Right kidney (tissue), 1 donor: ENCODE measurements around the gene RASA3.

Experiments used
- DNase-seq: peaks from one replicate; pipeline ENCODE4 v3.0.0-alpha.2; 2016

Gene RASA3

DNA sequence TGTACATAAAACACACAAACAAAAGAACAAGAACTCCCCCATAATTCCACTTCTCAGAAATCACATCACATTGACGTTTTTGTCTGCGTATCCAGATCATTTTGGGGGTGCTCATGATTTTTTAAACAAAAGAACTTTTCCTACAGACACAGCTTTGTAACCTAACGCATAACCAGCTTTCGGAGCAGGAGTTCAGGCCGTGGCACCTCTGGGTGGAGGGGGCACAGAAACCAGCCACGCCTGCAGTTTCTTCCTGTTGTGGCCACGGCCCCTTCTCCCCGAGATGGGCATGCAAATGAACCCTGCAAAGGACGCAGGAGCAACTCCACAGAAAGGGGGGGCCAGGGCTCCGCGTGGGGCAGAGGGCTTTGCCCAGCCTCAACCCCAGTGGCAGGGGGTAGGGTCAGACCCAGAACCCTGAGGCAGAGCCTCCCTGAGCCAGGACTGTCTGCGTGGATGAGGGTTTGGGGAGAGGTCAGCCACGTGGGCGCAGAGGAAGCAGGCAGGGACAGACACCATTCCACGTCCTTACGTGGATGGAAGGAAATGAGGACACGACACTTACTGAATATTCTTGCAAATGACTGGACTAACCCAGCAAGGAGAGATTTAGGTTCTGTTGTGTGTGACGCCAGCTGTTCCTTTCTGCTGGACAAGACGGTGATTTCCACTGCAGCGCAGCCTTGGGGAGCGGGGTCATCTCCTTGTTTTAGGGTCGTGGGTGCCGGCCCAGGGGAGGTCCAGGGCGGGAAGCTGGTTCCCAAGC, 64.4 kb downstream of the RASA3 start:
- DNase-seq: no peak

DNA sequence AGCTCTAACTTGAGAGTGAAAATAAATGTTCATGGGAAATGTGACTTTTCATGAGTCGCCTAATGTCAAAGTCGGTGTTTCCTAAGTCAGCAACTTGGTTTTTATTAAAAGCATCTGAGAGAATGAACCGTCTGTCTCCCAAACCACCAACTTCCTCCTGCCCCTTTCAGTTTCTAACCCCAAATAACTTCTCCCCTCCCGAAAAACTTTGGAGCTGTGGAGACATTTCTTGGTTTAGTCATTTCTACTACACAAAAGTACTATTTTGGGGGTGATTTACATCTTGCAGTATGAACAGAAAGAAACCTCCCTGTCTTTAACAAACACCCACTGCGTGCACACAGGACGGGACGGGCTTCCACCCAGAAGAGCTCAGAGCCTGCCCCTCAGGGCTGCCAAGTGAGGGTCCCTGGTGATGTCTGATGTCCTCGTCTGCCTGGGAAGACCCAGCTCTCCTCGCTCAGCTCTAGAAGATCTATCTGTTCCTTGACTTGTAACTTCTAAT, 65.0 kb downstream of the RASA3 start:
- no peak for DNase-seq

DNA sequence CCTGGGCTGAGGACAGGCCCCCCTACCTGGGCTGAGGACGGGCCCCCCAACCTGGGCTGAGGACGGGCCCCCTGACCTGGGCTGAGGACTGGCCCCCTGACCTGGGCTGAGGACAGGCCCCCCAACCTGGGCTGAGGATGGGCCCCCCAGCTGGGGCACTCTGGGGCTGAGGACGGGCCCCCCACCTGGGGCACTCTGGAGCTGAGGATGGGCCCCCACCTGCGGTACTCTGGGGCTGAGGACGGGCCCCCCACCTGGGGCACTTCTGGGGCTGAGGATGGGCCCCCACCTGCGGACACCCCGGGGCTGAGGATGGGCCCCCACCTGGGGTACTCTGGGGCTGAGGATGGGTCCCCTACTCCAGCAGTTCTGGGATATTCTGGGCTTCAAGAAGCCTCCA, 65.5 kb downstream of the RASA3 start:
- no peak for DNase-seq

DNA sequence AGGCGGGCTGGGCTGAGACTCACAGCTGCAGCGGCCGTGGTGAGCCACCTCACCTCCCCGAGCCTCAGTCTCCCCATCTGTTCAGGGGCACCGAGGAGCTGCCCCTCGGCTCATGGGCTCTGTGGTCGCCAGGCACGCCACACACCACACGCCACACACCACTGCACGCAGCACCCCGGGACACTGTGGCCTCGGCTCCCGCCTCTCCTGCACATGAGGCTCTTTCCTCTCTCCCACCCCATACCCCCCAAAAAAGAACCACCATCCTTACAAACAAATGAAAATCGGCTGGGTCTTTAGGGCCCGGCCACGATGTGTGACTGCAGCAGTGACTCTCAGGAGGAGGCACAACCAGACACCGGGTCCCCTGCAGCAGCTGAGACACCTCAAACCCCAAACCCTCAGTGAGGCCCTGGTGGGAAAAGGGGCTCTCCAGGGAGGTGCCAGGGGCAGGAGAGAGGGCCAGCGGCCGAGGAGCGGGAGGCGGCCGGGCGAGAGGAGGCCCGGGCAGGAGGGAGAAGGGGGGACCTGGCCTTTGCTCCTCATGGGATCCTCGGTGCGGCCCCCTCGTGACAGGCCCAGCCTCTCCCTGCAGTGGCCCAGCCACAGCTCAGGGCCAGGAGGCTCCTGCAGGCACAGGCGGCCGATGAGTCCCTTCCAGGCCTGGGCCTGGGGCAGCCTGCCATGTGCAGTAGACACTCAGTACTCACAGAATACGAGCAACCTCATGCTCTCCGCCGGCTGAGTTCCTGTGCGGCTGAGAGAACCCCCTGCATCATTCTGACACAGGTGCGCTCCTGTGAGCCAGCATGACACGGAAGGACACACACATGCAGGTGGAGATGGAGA, 66.3 kb downstream of the RASA3 start:
- no peak for DNase-seq

DNA sequence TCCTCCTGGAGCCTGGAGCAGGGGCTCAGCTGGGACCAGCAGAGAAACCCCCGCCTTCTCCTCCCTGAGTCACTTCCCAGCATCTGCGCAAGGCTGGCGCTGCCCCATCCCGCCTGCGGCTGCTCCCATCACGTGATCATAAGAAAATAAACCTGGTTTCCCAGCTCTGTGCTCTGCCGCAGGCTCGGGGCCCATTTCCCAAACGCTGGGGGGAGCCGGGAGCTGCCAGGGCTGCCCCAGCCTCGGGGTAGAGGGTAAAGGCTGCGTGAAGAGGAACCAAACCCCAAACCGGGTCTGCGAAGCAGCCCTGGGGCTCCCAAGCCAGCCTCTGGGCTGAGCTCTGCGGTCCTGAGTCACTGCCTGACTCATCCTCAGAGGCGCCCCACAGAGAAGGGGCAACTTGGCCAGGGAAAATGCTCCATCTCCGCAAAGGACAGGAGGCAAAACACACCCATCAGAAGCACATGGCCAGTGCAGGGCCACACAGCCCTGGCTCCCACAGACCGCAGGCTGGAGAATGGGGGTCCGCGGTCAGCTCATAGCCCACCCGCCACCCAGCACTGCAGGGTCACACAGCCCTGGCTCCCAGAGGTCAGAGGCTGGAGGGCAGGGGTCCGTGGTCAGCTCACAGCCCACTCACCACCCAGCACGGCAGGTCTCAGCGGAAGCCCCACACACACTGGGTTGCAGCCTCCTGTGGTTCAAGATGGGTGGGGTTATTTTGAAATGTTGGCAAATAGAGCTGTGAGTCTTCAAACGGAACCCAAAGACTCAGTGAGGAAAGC, 67.1 kb downstream of the RASA3 start:
- DNase-seq: peak; percentile 81

DNA sequence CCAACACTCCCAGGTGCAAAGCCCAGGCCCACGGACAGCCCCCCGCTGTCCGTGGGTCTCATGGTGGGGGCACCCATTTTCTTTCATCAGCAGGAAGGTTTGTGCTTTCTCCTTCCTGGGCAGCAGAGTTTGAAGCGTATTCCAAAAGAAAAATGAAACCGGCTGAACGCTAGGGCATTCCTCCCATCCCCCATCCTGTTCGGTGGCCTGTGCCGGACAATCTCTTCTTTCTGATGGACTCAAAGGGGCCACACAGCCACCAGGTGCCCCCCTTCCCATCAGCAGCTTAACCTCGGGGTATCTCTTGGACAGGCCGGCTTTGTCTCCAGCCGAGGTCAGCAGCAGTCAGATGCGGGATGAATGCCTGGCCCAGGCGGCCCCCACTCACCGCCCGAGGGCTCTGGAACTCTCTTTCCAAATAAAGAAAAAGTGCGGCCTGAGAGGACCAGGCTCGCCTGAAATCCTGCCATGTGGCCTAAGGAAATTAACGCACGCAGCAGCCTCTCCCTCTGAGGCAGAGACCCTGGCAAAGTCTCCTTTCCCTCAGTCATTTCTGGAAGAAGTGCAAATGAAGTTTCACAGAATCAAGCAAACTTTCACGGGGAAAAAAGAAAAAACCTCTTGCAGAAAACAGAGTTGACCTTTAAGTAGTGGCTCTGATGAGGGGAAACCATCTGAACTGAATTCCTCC, 67.8 kb downstream of the RASA3 start:
- peak; percentile 70 for DNase-seq

DNA sequence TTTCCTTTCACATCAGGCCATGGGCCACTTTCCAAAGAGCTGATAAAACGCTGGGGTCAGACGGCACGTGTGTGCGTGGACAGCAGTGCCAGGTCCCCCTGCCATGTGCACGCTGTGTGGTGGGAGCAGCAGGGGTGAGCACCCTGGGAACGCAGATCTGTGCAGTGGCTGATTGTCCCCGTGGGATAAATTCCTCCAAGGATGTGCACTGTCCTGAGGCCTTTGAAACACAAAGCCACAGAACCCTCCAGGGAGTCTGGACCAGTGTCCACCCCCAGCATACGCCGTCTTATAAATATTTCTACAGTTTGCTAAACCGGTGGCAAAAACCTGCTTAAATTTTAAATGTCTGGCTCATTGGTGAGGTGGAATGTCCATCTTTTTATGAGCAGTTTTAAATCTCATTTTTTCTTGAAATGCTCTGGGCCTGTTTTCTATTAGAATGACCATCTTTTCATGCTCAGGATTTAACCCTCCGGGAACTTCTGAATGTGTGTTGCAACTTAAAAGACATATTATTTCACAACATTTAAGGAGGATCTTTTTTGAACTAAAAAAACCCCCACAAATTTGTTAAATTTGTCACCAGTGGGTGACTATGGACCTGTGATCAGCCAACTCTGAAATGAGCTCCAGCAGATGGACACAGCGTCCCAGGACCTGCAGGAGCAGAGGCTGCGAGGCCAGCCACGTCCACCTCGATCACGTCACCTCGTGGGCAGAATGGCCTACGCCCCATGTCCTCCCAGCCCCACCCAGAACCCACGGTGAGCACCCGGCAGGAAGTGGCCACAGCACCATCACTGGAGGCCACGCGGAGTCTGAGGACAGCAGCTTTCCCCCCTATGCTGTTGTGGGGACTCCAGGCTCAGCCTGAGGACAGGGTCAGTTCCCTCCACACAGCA, 68.6 kb downstream of the RASA3 start:
- DNase-seq: peak; percentile 66

DNA sequence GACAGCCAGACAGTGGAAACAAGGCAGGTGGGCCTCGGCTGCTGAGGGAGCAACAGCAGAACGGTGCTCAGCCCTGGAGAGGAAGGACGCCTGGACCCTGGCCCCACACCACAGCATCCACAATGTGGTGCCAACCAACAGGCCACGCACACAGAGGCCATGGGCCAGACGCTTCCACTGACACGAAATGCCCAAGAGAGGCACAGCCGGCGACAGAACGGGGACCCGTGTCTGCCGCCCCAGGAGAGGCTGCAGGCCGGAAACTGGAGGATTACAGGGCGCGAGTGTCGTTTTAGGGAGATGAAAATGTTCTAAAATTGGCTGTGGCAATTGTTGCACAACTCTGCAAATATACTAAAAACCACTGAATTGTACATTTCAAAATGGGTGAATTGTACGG, 69.7 kb downstream of the RASA3 start:
- no peak for DNase-seq

DNA sequence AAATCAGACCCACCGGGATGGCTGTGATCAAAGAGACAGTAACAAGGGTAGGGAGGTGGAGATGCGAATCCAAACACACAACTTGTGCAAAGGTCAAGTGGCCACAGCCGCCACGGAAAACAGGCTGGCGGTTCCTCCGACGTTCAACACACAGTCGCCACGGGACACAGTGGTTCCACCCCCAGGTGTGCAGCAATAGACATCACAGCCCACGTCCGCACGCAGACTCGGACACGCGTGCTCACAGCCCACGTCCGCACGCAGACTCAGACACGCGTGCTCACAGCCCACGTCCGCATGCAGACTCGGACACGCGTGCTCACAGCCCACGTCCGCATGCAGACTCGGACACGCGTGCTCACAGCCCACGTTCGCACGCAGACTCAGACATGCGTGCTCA, 70.1 kb downstream of the RASA3 start:
- no peak for DNase-seq

DNA sequence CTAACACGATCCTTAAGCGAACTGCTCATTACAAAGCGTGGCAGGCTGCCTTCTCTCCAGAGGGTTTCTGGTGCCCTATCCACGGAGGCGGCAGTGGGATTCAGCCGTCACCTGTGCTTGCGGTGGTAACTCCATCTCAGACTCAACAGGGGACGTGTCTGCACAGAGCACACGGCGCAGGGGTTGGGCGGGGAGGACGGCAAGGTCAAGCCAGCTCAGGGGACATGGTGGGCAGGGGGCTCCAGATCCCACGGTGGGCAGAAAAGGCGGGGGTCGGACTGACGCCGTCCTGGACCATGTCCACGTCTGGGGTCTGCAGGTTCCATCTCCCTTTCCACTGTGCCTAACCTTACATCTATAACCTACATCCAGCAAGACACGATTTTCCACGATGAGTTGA, 70.7 kb downstream of the RASA3 start:
- DNase-seq: no peak

DNA sequence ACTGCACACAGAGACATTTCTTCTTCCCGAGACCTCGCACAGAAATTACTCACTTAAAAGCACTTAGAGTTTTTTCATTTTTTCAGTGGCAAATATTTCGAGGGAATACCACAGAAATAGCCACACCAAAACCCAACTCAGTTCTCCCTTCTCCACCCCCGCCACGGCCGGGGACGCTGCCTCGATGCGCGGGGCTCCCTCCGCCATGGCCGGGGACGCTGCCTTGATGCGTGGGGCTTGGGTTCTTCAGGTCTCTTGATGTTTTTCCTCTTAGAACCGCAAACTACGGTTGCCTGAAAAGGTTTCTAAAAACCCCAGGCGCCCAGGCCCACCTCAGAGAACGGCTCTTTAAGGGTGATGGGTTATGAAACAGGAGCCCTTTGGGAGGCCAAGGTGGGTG, 71.4 kb downstream of the RASA3 start:
- no peak for DNase-seq

DNA sequence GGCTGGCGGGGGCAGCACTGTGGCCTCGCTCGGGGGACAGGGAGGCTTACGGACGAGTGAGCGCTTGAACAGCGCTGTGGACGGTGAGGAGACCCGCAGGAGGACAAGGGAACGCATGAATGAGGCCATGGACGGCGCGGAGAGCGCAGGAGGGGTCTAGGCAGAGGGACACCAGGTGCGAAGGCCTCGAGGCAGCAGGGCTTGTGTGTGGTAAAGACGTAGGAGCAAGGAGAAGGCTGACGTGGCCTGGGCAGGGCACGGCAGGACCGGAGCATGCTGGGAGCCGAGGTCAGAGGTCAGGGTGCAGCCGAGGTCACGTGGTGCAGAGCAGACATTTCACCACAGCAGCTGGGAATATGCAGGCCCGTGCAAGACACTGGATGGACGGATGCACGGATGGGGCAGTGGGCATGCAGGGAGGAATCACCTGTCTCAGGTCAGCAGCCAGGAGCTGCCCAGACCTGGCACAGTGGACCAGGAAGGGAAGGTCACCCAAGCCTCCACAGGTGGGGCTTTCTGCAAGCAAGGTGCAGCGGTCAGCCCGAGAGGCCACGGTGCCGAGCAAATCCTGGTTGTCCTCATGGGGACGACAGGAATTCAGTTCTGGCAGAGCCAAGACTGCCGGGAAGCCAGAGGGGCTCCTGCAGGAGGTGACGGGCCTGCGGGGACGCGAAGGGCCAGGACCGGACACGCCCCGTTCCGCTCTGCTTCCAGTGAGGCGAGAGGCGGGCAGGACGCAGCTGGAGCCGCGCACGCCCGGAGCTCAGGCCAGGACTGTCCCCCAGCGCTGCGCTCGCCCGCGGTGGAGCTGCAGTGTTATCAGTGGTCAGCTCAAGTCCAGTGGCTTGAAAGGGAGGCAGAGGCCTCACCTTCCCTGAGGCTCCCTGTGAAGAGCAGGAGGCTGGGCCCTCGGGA, 72.2 kb downstream of the RASA3 start:
- no peak for DNase-seq

DNA sequence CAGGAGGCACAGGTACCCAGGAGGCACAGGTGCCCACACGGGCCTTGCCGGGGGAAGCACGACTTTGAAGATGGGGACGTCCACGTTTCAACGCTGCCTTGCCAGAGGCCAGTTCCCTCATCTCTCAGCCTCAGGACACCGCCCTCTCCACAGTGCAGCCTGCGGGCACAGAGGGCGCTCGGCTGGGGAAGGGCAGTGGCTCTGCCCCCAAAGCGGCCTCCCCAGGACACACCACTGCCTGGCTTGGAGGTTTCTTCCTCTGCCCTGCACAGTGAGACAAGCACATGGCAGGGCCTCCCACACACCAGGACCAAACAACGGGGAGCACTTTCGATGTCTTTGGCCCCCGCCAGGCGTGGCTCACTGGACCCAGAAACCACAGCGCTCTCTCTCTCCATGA, 73.0 kb downstream of the RASA3 start:
- DNase-seq: no peak

DNA sequence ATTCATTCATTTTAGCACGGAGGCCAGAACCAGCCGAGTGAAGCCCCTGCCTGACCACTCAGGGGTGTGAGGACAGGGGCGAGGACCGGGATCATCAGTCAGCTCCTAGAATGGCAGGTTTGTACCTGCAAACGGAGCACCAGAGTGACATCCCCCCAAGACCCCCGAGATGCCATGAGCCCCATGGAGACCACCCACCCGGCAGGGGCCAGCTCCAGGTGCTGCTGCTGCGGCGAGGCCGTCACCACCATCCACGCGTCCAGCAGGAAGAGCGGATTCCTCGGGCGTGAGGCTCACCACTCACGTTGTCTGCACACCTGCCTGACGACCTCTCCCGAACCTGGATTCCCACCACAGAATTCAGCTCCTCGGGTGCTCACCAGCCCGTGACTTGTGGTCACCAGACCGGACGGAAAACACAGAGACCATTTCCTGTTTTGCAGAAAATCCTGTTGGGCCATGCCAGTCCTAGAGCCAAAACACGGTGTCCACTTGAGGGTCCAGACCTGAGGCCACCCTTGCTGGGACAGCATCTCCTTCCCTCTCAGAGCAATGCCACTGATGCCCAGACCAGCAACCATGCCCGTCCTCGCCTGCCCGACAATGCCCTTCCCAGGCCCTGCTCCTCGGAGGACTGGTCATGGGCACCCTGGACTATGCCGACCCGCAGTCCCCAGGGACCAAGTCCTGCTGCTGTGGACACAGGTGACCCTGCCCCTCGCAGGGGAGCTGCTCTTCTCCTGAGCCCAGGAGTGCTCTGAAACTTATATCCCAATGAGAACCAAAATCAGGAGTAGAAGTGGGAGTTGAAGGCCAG, 74.2 kb downstream of the RASA3 start:
- DNase-seq: no peak

DNA sequence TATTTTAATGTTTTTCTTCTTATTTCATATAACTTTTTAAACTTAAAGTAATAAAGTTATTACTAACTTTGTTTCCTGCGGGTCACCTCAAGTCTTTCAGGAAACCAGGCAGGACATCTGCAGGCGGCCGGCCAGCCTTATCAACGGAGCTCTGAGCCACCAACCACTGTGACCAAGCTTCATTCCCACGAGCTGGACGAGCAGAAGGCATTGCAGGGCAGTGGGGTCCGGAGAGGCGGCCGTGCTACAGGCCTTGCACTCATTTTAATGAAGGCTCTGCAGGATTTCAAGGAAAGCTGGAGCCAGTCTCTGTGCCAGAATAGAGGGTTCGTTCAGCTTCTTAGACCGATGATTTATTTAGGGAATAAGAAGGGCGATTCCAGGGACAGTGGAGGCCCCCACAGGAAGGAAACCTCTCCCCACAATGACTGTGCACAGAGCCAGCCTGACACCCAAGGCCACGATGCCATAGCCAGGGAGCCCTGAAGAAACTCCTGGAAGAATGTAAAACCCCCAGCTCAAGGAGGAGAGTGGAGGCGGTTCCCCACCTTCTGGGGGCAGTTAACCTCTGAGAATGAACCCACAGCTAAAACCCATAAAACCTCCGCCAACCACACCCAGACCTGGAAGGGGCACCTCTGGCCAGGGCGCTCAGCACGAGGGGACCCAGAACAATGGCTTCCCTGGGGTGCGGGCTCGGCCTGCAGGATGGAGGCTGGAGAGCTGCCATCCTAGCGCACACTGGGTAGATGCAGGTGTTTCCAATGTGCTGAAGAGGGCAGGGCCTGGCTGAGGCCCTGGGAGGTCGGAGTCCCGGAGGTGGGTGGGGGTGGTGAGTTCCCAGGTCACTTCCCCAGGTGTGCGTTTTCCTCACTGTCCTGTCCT, 75.0 kb downstream of the RASA3 start:
- DNase-seq: no peak

DNA sequence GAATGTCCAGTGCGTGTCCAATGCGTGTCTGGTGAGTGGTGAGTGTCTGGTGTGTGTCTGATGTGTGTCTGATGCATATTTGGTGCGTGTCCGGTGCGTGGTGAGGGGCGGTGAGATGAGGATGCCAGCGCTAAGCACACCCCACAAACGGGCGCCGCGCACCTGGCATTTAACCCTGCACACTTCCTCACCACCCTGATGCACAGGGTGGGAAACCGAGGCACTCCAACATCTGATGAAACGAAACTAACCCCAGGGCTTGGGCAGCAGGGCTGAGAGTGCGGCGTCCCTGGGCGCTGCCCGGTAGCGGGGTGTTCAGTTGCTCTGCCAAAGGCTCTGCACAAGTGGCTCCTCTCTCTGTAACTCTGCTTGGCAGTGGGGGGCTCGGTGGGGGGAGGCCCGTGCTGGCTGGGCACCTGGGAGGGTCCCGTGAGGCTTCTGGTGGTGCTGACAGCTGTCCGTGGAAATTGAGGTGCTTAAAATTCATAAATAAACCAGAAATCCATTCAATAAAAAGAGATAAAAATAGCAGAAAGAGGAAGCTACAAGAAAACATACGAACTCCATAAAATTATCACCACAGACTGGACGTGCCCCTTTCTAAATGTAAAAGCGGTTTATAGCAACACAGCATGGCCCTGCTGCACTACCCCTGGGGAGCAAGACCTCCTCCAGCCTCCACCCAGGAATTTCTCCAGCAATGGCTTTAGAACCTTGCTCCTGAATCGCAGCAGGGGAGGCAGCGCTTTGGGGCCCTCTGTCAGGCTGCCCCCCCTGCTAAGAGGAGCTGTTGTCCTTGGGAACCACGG, 76.0 kb downstream of the RASA3 start:
- DNase-seq: no peak

DNA sequence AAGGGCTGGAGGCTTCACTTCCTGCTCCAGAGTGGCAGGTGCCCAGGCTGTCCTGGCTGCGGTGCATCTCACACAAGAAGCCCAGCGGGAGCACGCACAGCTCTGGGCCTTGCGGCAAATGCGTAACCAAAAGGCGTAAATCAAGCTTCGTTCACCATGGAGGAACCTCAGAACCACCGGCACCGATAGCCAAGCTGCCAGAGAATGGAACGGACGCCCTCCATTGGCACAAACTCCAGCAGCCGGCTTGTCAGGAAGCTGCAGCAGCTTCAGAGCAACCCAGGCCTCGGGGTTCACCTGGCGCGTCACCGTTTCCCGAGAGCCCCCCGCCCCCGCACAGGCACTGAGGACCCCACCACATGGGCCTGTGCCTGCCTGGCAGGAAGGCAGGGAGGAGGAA, 76.7 kb downstream of the RASA3 start:
- no peak for DNase-seq
